Measurements from ENCODE around the gene ACOT7. TPM values are rescaled to one million over a fixed set of nuclear protein-coding genes. Genes with fewer than 3 reads are reported as not detected.

The ACOT7 gene
- total and polyA plus RNA-seq, 2 experiments from 2014 or later: 20.3 to 39.9 TPM

GRCh38 chr1:6274102-6274501 is 119.5 kb downstream of the ACOT7 start:
- no peak for DNase-seq (ENCODE audit: low spot score)
- no peak overlapping the region for H3K4me2 ChIP-seq
- TF ChIP-seq EZH2 (IDR thresholded peaks at IDR 0.05; ENCODE audit: borderline replicate concordance) (no peak), EZH2phosphoT487 (IDR thresholded peaks at IDR 0.05; ENCODE audit: low read depth, severe bottlenecking, unreplicated experiment) (no peak), CTCF (IDR thresholded peaks at IDR 0.05; ENCODE audit: poor library complexity) (no peak)
- no peak overlapping the region for H3K27ac ChIP-seq
- WGBS (ENCODE audit: low lambda C conversion rate, missing lambda C conversion rate): 97% methylated on average over 11 of the region's 11 CpGs
- no peaks in the 10 kb centered on the region for H3K27me3 ChIP-seq
- H3K36me3 ChIP-seq (replicated peaks; ENCODE audit: insufficient read depth, low read depth): no peaks in the 10 kb centered on the region
- H3K4me3 ChIP-seq: no peak overlapping the region
- H2AFZ ChIP-seq: no peak overlapping the region
- H3K4me1 ChIP-seq (ENCODE audit: insufficient read depth): peaks cover 38% of the 10 kb centered on the region
- no peaks in the 10 kb centered on the region for H3K9me2 ChIP-seq (replicated peaks; ENCODE audit: insufficient read depth)
- no peaks in the 10 kb centered on the region for H3K79me2 ChIP-seq
- H3K9me3 ChIP-seq (ENCODE audit: low read depth): no peaks in the 10 kb centered on the region
- H4K20me1 ChIP-seq (ENCODE audit: insufficient read depth, poor library complexity, severe bottlenecking): no peaks in the 10 kb centered on the region

GRCh38 chr1:6273380-6273891 is 120.1 kb downstream of the ACOT7 start:
- Histone ChIP-seq H3K9me2 (replicated peaks; ENCODE audit: insufficient read depth) (no peaks in the 10 kb centered on the region), H3K9me3 (ENCODE audit: low read depth) (no peaks in the 10 kb centered on the region), H3K79me2 (no peaks in the 10 kb centered on the region), H4K20me1 (ENCODE audit: insufficient read depth, poor library complexity, severe bottlenecking) (no peaks in the 10 kb centered on the region), H3K4me2 (no peak overlapping the region), H3K4me3 (no peak overlapping the region), H3K4me1 (ENCODE audit: insufficient read depth) (peaks cover 38% of the 10 kb centered on the region), H3K36me3 (replicated peaks; ENCODE audit: insufficient read depth, low read depth) (no peaks in the 10 kb centered on the region), H3K27me3 (no peaks in the 10 kb centered on the region), H3K27ac (no peak overlapping the region), H2AFZ (no peak overlapping the region)
- peak; percentile 61 for DNase-seq (ENCODE audit: low spot score)
- no peak for TF ChIP-seq EZH2phosphoT487 (IDR thresholded peaks at IDR 0.05; ENCODE audit: low read depth, severe bottlenecking, unreplicated experiment)
- no peak for TF ChIP-seq EZH2 (IDR thresholded peaks at IDR 0.05; ENCODE audit: borderline replicate concordance)
- no peak for TF ChIP-seq CTCF (IDR thresholded peaks at IDR 0.05; ENCODE audit: poor library complexity)
- WGBS (ENCODE audit: low lambda C conversion rate, missing lambda C conversion rate): 88% methylated on average over 19 of the region's 19 CpGs

GRCh38 chr1:6272868-6273267 is 120.7 kb downstream of the ACOT7 start:
- Histone ChIP-seq H3K4me1 (ENCODE audit: insufficient read depth) (peaks cover 38% of the 10 kb centered on the region), H4K20me1 (ENCODE audit: insufficient read depth, poor library complexity, severe bottlenecking) (no peaks in the 10 kb centered on the region), H2AFZ (no peak overlapping the region), H3K9me3 (ENCODE audit: low read depth) (no peaks in the 10 kb centered on the region), H3K36me3 (replicated peaks; ENCODE audit: insufficient read depth, low read depth) (no peaks in the 10 kb centered on the region), H3K27me3 (no peaks in the 10 kb centered on the region), H3K4me2 (no peak overlapping the region), H3K79me2 (no peaks in the 10 kb centered on the region), H3K9me2 (replicated peaks; ENCODE audit: insufficient read depth) (no peaks in the 10 kb centered on the region), H3K27ac (no peak overlapping the region), H3K4me3 (no peak overlapping the region)
- WGBS (ENCODE audit: low lambda C conversion rate, missing lambda C conversion rate): 83% methylated on average over 6 of the region's 6 CpGs
- no peak for DNase-seq (ENCODE audit: low spot score)
- TF ChIP-seq EZH2 (IDR thresholded peaks at IDR 0.05; ENCODE audit: borderline replicate concordance) (no peak), CTCF (IDR thresholded peaks at IDR 0.05; ENCODE audit: poor library complexity) (peak; percentile 6)

GRCh38 chr1:6272452-6272851 is 121.1 kb downstream of the ACOT7 start:
- H3K4me2 ChIP-seq: no peak overlapping the region
- H3K27ac ChIP-seq: no peak overlapping the region
- H3K9me2 ChIP-seq (replicated peaks; ENCODE audit: insufficient read depth): no peaks in the 10 kb centered on the region
- no peak overlapping the region for H2AFZ ChIP-seq
- DNase-seq (ENCODE audit: low spot score): no peak
- TF ChIP-seq EZH2 (IDR thresholded peaks at IDR 0.05; ENCODE audit: borderline replicate concordance) (no peak), EZH2phosphoT487 (IDR thresholded peaks at IDR 0.05; ENCODE audit: low read depth, severe bottlenecking, unreplicated experiment) (no peak), CTCF (IDR thresholded peaks at IDR 0.05; ENCODE audit: poor library complexity) (no peak)
- 95% methylated on average over 9 of the region's 9 CpGs for WGBS (ENCODE audit: low lambda C conversion rate, missing lambda C conversion rate)
- no peaks in the 10 kb centered on the region for H3K9me3 ChIP-seq (ENCODE audit: low read depth)
- no peaks in the 10 kb centered on the region for H4K20me1 ChIP-seq (ENCODE audit: insufficient read depth, poor library complexity, severe bottlenecking)
- no peaks in the 10 kb centered on the region for H3K79me2 ChIP-seq
- no peaks in the 10 kb centered on the region for H3K36me3 ChIP-seq (replicated peaks; ENCODE audit: insufficient read depth, low read depth)
- H3K4me3 ChIP-seq: no peak overlapping the region
- H3K27me3 ChIP-seq: no peaks in the 10 kb centered on the region
- peaks cover 38% of the 10 kb centered on the region for H3K4me1 ChIP-seq (ENCODE audit: insufficient read depth)
